ENCODE results near the gene AUTS2. TPM values are rescaled to one million over a fixed set of nuclear protein-coding genes. Genes with fewer than 3 reads are reported as not detected.

The AUTS2 gene
- total and polyA plus RNA-seq, 4 donors: 4.9 to 24.4 (median 7.0) TPM

DNA sequence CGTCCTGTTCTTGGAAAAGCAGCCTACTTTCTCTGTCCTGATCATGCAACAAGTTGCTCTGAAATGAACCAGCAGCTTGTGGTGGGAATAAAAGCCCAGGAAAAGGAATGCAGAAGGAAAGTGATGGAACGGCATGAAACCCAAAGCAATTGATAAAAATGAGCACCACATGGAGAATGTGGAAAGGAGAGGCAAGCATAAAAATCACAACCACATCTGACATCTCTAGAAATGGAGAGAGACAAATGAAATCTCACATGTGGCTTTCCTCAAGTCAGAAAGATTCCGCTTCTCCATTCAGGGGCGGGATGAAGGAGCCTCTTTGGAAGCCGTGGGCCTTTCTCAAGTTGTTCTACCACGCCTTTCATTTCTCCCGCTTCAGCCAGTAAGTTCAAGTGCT is 902.0 kb downstream of the AUTS2 start:
- TF ChIP-seq RXRA (IDR thresholded peaks at IDR 0.05) (no peak), FOXA2 (IDR thresholded peaks at IDR 0.05) (no peak), FOXA1 (IDR thresholded peaks at IDR 0.05) (no peak), HNF4A (conservative IDR thresholded peaks at IDR 0.05) (no peak), TAF1 (conservative IDR thresholded peaks at IDR 0.05) (no peak), EGR1 (IDR thresholded peaks at IDR 0.05; ENCODE audit: low read depth in 2 of 2) (no peak), SP1 (IDR thresholded peaks at IDR 0.05) (no peak)
- TF ChIP-seq, protein P1, sequence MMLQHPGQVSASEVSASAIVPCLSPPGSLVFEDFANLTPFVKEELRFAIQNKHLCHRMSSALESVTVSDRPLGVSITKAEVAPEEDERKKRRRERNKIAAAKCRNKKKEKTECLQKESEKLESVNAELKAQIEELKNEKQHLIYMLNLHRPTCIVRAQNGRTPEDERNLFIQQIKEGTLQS (IDR thresholded peaks at IDR 0.05): no peak
- TF ChIP-seq, protein P2, sequence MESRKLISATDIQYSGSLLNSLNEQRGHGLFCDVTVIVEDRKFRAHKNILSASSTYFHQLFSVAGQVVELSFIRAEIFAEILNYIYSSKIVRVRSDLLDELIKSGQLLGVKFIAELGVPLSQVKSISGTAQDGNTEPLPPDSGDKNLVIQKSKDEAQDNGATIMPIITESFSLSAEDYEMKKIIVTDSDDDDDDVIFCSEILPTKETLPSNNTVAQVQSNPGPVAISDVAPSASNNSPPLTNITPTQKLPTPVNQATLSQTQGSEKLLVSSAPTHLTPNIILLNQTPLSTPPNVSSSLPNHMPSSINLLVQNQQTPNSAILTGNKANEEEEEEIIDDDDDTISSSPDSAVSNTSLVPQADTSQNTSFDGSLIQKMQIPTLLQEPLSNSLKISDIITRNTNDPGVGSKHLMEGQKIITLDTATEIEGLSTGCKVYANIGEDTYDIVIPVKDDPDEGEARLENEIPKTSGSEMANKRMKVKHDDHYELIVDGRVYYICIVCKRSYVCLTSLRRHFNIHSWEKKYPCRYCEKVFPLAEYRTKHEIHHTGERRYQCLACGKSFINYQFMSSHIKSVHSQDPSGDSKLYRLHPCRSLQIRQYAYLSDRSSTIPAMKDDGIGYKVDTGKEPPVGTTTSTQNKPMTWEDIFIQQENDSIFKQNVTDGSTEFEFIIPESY (IDR thresholded peaks at IDR 0.05): no peak
- H3K36me3 ChIP-seq (ENCODE audit: control insufficient read depth in 4 of 4, insufficient read depth in 3 of 4, low read depth in 1 of 4, low read length in 3 of 4): no peaks in the 10 kb centered on the region
- no peak overlapping the region for H3K9ac ChIP-seq (ENCODE audit: low read depth in 1 of 2, low read length in 2 of 2)
- H3K4me3 ChIP-seq (ENCODE audit: low read depth in 1 of 3, low read length in 3 of 3): no peak overlapping the region
- H3K27me3 ChIP-seq (ENCODE audit: control insufficient read depth in 4 of 4, insufficient read depth in 4 of 4, low read length in 3 of 4): no peaks in the 10 kb centered on the region
- DNase-seq (ENCODE audit: low spot score): no peak
- H3K4me1 ChIP-seq (ENCODE audit: control insufficient read depth in 4 of 4, insufficient read depth in 4 of 4, low read length in 3 of 4): peaks cover 5 to 13% (median 10%) of the 10 kb centered on the region in 4 donors
- WGBS: 96% methylated on average over 7 of the region's 7 CpGs
- no peak overlapping the region for H3K27ac ChIP-seq (ENCODE audit: low read depth in 1 of 2, low read length in 2 of 2)
- H3K9me3 ChIP-seq (ENCODE audit: control insufficient read depth in 4 of 4, low read length in 3 of 4): no peaks in the 10 kb centered on the region

DNA sequence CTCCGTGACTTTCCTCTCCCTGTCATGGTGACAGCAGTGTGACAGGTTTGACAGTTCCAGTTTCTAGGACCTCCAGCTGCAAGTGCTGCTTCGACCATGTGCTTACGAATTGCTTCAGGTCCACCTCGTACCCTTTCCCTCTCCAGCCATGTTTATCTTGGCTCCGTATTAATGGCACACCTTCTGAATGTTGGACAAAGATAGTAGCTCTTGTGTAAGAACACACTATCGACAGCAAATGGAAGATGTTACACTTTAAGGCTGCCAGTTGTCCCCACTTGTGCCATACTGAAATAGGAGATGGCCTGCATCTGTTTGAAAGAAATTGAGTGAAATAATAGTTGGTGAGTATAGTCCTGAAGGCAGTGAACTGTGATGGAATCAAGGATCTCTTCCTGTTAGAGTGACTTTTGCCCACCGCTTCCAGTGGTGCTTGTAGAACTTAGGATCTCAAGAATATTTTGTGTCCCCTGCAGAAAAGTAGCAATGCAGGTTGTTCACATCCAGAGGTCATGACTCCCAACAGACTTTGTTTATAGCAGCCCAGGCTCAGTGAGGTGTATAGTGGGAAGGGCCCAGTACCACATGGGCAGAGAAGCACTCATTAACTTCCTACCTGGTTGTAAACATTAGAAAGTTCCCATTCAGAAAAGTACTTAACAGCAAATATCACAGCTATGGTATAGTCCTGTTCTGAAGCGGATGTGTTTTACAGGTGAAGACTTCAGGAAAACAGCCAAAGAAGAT is 904.0 kb downstream of the AUTS2 start:
- WGBS: 62% methylated on average over 8 of the region's 8 CpGs
- no peak for DNase-seq (ENCODE audit: low spot score)
- Histone ChIP-seq H3K4me1 (ENCODE audit: control insufficient read depth in 4 of 4, insufficient read depth in 4 of 4, low read length in 3 of 4) (peaks cover 5 to 17% (median 10%) of the 10 kb centered on the region in 4 donors), H3K4me3 (ENCODE audit: low read depth in 1 of 3, low read length in 3 of 3) (no peak overlapping the region), H3K9ac (ENCODE audit: low read depth in 1 of 2, low read length in 2 of 2) (no peak overlapping the region), H3K27me3 (ENCODE audit: control insufficient read depth in 4 of 4, insufficient read depth in 4 of 4, low read length in 3 of 4) (no peaks in the 10 kb centered on the region), H3K9me3 (ENCODE audit: control insufficient read depth in 4 of 4, low read length in 3 of 4) (no peaks in the 10 kb centered on the region), H3K27ac (ENCODE audit: low read depth in 1 of 2, low read length in 2 of 2) (no peak overlapping the region), H3K36me3 (ENCODE audit: control insufficient read depth in 4 of 4, insufficient read depth in 3 of 4, low read depth in 1 of 4, low read length in 3 of 4) (no peaks in the 10 kb centered on the region)
- TF ChIP-seq NR2F2 (IDR thresholded peaks at IDR 0.05): no peak
- TF ChIP-seq, protein P2 (IDR thresholded peaks at IDR 0.05): no peak
- peak in 1 of 2 donors; percentile 54 for TF ChIP-seq RAD21 (IDR thresholded peaks at IDR 0.05)
- TF ChIP-seq TAF1 (conservative IDR thresholded peaks at IDR 0.05): no peak
- TF ChIP-seq RXRA (IDR thresholded peaks at IDR 0.05): peak; percentile 43 to 77
- TF ChIP-seq, protein P3, sequence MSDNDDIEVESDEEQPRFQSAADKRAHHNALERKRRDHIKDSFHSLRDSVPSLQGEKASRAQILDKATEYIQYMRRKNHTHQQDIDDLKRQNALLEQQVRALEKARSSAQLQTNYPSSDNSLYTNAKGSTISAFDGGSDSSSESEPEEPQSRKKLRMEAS (IDR thresholded peaks at IDR 0.05): no peak
- TF ChIP-seq HNF4G (IDR thresholded peaks at IDR 0.05): no peak
- TF ChIP-seq JUND (IDR thresholded peaks at IDR 0.05): no peak
- TF ChIP-seq FOXA2 (IDR thresholded peaks at IDR 0.05): peak; percentile 93
- no peak for TF ChIP-seq SP1 (IDR thresholded peaks at IDR 0.05)
- no peak for TF ChIP-seq YY1 (IDR thresholded peaks at IDR 0.05)
- peak; percentile 88 for TF ChIP-seq FOXA1 (IDR thresholded peaks at IDR 0.05)
- peak; percentile 52 to 68 for TF ChIP-seq HNF4A (conservative IDR thresholded peaks at IDR 0.05)
